ENCODE results near the gene C1QTNF6. TPM values are rescaled to one million over a fixed set of nuclear protein-coding genes. Genes with fewer than 3 reads are reported as not detected.

Gene C1QTNF6
- polyA plus RNA-seq, 1 donor (not counting 4 experiments of a cell fraction or from before 2014, with no cell fraction given) = 17.1 TPM

GRCh38 chr22:37214731-37215030 is 26.6 kb upstream of the C1QTNF6 start:
- Histone ChIP-seq H3K4me2 (ENCODE audit: control insufficient read depth, extremely low read depth, insufficient read depth, low read depth, low read length) (no peak overlapping the region), H3K27me3 (ENCODE audit: control insufficient read depth, extremely low read depth, insufficient read depth, low read length) (peaks cover 31% of the 10 kb centered on the region), H3K79me2 (ENCODE audit: control insufficient read depth, insufficient read depth, low read length) (no peaks in the 10 kb centered on the region), H3K36me3 (ENCODE audit: control insufficient read depth in 2 of 2, extremely low read depth in 1 of 2, insufficient read depth in 2 of 2, low read length in 2 of 2) (no peaks in the 10 kb centered on the region), H3K9ac (ENCODE audit: control insufficient read depth, extremely low read depth, insufficient read depth, low read length) (no peak overlapping the region), H3K4me1 (ENCODE audit: control insufficient read depth, extremely low read depth, insufficient read depth, low read length) (no peaks in the 10 kb centered on the region), H4K20me1 (ENCODE audit: control insufficient read depth, extremely low read depth, insufficient read depth, low read length) (no peaks in the 10 kb centered on the region), H3K4me3 (ENCODE audit: control insufficient read depth in 2 of 3, extremely low read depth in 1 of 3, insufficient read depth in 2 of 3, low read depth in 1 of 3, low read length in 3 of 3) (no peak overlapping the region), H3K9me1 (ENCODE audit: control insufficient read depth, extremely low read depth, insufficient read depth, low read length) (no peaks in the 10 kb centered on the region), H2AFZ (ENCODE audit: control insufficient read depth, low read length) (no peak overlapping the region), H3K27ac (ENCODE audit: control insufficient read depth, insufficient read depth, low read length) (no peak overlapping the region), H3K9me3 (ENCODE audit: control insufficient read depth, low read depth, low read length) (no peaks in the 10 kb centered on the region)
- DNase-seq (ENCODE audit: low read depth, low spot score) = no peak
- TF ChIP-seq CTCF (optimal IDR thresholded peaks at IDR 0.05 in 1 of 3, IDR thresholded peaks at IDR 0.05 in 1 of 3, conservative IDR thresholded peaks at IDR 0.05 in 1 of 3; ENCODE audit: extremely low read depth in 1 of 3, insufficient read depth in 2 of 3, low read length in 3 of 3) (no peak), EZH2 (IDR thresholded peaks at IDR 0.05; ENCODE audit: low read length) (no peak)
- FAIRE-seq = no peak
- dilution Hi-C loops (cut with MboI; ENCODE audit: extremely low pct_ligation_motif_present, low sequenced_read_pairs) = no loop called here

- H3K36me3 ChIP-seq (ENCODE audit: control insufficient read depth in 2 of 2, extremely low read depth in 1 of 2, insufficient read depth in 2 of 2, low read length in 2 of 2) = no peaks in the 10 kb centered on the region
- peaks cover 31% of the 10 kb centered on the region for H3K27me3 ChIP-seq (ENCODE audit: control insufficient read depth, extremely low read depth, insufficient read depth, low read length)
- no peak overlapping the region for H3K27ac ChIP-seq (ENCODE audit: control insufficient read depth, insufficient read depth, low read length)
- dilution Hi-C loops (cut with MboI; ENCODE audit: extremely low pct_ligation_motif_present, low sequenced_read_pairs) = no loop called here
- no peak overlapping the region for H3K4me3 ChIP-seq (ENCODE audit: control insufficient read depth in 2 of 3, extremely low read depth in 1 of 3, insufficient read depth in 2 of 3, low read depth in 1 of 3, low read length in 3 of 3)
- H3K4me1 ChIP-seq (ENCODE audit: control insufficient read depth, extremely low read depth, insufficient read depth, low read length) = no peaks in the 10 kb centered on the region
- H4K20me1 ChIP-seq (ENCODE audit: control insufficient read depth, extremely low read depth, insufficient read depth, low read length) = no peaks in the 10 kb centered on the region
- FAIRE-seq (no peak), DNase-seq (ENCODE audit: low read depth, low spot score) (no peak)
- no peak overlapping the region for H3K4me2 ChIP-seq (ENCODE audit: control insufficient read depth, extremely low read depth, insufficient read depth, low read depth, low read length)
- H3K79me2 ChIP-seq (ENCODE audit: control insufficient read depth, insufficient read depth, low read length) = no peaks in the 10 kb centered on the region
- no peak overlapping the region for H3K9ac ChIP-seq (ENCODE audit: control insufficient read depth, extremely low read depth, insufficient read depth, low read length)
- no peak for TF ChIP-seq CTCF (optimal IDR thresholded peaks at IDR 0.05 in 1 of 3, IDR thresholded peaks at IDR 0.05 in 1 of 3, conservative IDR thresholded peaks at IDR 0.05 in 1 of 3; ENCODE audit: extremely low read depth in 1 of 3, insufficient read depth in 2 of 3, low read length in 3 of 3)
- no peak for TF ChIP-seq EZH2 (IDR thresholded peaks at IDR 0.05; ENCODE audit: low read length)
- H3K9me1 ChIP-seq (ENCODE audit: control insufficient read depth, extremely low read depth, insufficient read depth, low read length) = no peaks in the 10 kb centered on the region
- no peak overlapping the region for H2AFZ ChIP-seq (ENCODE audit: control insufficient read depth, low read length)
- H3K9me3 ChIP-seq (ENCODE audit: control insufficient read depth, low read depth, low read length) = no peaks in the 10 kb centered on the region
Measured at GRCh38 chr22:37213941-37214730, 26.1 kb upstream of the C1QTNF6 start.

Data from keratinocyte (primary cell).